GM21515 (cell line): Measurements from ENCODE around the gene SOX8.
"Not testable (repeated sequence)": the region's sequence is repeated elsewhere in the genome, so short reads cannot be mapped to it uniquely, and the experiment has no call there.

Experiments used
- ATAC-seq: cut with Tn5 transposase; IDR thresholded peaks from one replicate; pipeline ENCODE4 v1.9.1; 2021; ENCODE audit not compliant: unreplicated experiment

Gene SOX8

GRCh38 chr16:981695-982144 is at the start of gene SOX8:
TSS of gene SOX8 (plus strand) at chr16:981770. CDS start at chr16:981923, 153 bp downstream.
- no peak for ATAC-seq

- no peak for ATAC-seq
Observed at GRCh38 chr16:932831-933330, 48.7 kb upstream of the SOX8 start.

GRCh38 chr16:933581-933980 is 48.0 kb upstream of the SOX8 start:
- no peak for ATAC-seq

GRCh38 chr16:934178-934577 is 47.4 kb upstream of the SOX8 start:
- no peak for ATAC-seq

GRCh38 chr16:935684-936083 is 45.9 kb upstream of the SOX8 start:
- ATAC-seq = no peak

GRCh38 chr16:937311-937710 is 44.3 kb upstream of the SOX8 start:
- ATAC-seq = no peak

GRCh38 chr16:937723-938122 is 43.8 kb upstream of the SOX8 start:
- no peak for ATAC-seq

GRCh38 chr16:938136-938535 is 43.4 kb upstream of the SOX8 start:
- ATAC-seq = no peak

GRCh38 chr16:938752-939151 is 42.8 kb upstream of the SOX8 start:
- ATAC-seq = no peak

- ATAC-seq = no peak
Observed at GRCh38 chr16:939311-939710, 42.3 kb upstream of the SOX8 start.

- ATAC-seq = no peak
Observed at GRCh38 chr16:939941-940340, 41.6 kb upstream of the SOX8 start.

GRCh38 chr16:942436-943060 is 39.0 kb upstream of the SOX8 start:
- ATAC-seq = no peak

- no peak for ATAC-seq
Observed at GRCh38 chr16:943971-944370, 37.6 kb upstream of the SOX8 start.

GRCh38 chr16:945271-946047 is 36.1 kb upstream of the SOX8 start:
- ATAC-seq = no peak

GRCh38 chr16:946048-946395 is 35.5 kb upstream of the SOX8 start:
- ATAC-seq = no peak

GRCh38 chr16:947255-947921 is 34.2 kb upstream of the SOX8 start:
- no peak for ATAC-seq

GRCh38 chr16:947922-948303 is 33.7 kb upstream of the SOX8 start:
- ATAC-seq = not testable (repeated sequence)

GRCh38 chr16:948767-949166 is 32.8 kb upstream of the SOX8 start:
- not testable (repeated sequence) for ATAC-seq

GRCh38 chr16:950733-951573 is 30.6 kb upstream of the SOX8 start:
- not testable (repeated sequence) for ATAC-seq

GRCh38 chr16:951660-952301 is 29.8 kb upstream of the SOX8 start:
- no peak for ATAC-seq

GRCh38 chr16:952321-952720 is 29.2 kb upstream of the SOX8 start:
- no peak for ATAC-seq
